Measurements from ENCODE around the gene LMF1. TPM values are rescaled to one million over a fixed set of nuclear protein-coding genes. Genes with fewer than 3 reads are reported as not detected.

The LMF1 gene
- total RNA-seq, 4 donors from 2014 or later: 23.2 to 97.8 (median 89.1) TPM

- H3K4me3 ChIP-seq (replicated peaks in 1 of 3): no peak overlapping the region
- intact Hi-C loops (cut with DNase I): no loop called here
- H3K9me3 ChIP-seq: no peaks in the 10 kb centered on the region
- TF ChIP-seq CTCF (IDR thresholded peaks at IDR 0.05) (no peak), POLR2A (IDR thresholded peaks at IDR 0.05) (no peak)
- DNase-seq: no peak
- H3K27ac ChIP-seq: no peak overlapping the region
- peaks cover 0 to 9% of the 10 kb centered on the region in 2 donors for H3K36me3 ChIP-seq
- H3K4me1 ChIP-seq: no peaks in the 10 kb centered on the region
- WGBS, 2 donors: 97% methylated on average over 12 of the region's 12 CpGs
- H3K27me3 ChIP-seq: no peaks in the 10 kb centered on the region
Measured at GRCh38 chr16:906296-906695, 64.5 kb downstream of the LMF1 start.

GRCh38 chr16:901715-902601 lies 68.8 kb downstream of the LMF1 start:
- Histone ChIP-seq H3K4me3 (replicated peaks in 1 of 3) (no peak overlapping the region), H3K27me3 (no peaks in the 10 kb centered on the region), H3K36me3 (no peaks in the 10 kb centered on the region), H3K9me3 (no peaks in the 10 kb centered on the region), H3K4me1 (no peaks in the 10 kb centered on the region), H3K27ac (no peak overlapping the region)
- intact Hi-C loops (cut with DNase I): no loop called here
- DNase-seq: no peak
- no peak for TF ChIP-seq CTCF (IDR thresholded peaks at IDR 0.05)
- no peak for TF ChIP-seq POLR2A (IDR thresholded peaks at IDR 0.05)
- WGBS, 2 donors: 90 to 91% methylated on average over 16 to 21 of the region's 32 CpGs

- H3K36me3 ChIP-seq: no peaks in the 10 kb centered on the region
- H3K27ac ChIP-seq: no peak overlapping the region
- H3K27me3 ChIP-seq: no peaks in the 10 kb centered on the region
- intact Hi-C loops (cut with DNase I): no loop called here
- TF ChIP-seq POLR2A (IDR thresholded peaks at IDR 0.05): no peak
- TF ChIP-seq CTCF (IDR thresholded peaks at IDR 0.05): no peak
- H3K4me1 ChIP-seq: no peaks in the 10 kb centered on the region
- WGBS, 2 donors: 86 to 90% methylated on average over 10 to 11 of the region's 11 CpGs
- no peaks in the 10 kb centered on the region for H3K9me3 ChIP-seq
- no peak overlapping the region for H3K4me3 ChIP-seq (replicated peaks in 1 of 3)
- no peak for DNase-seq
Measured at GRCh38 chr16:901149-901548, 69.6 kb downstream of the LMF1 start.

GRCh38 chr16:900211-900610 lies 70.6 kb downstream of the LMF1 start:
- 97 to 99% methylated on average over 7 of the region's 7 CpGs for WGBS, 2 donors
- Histone ChIP-seq H3K36me3 (no peaks in the 10 kb centered on the region), H3K27me3 (no peaks in the 10 kb centered on the region), H3K4me3 (replicated peaks in 1 of 3) (no peak overlapping the region), H3K27ac (no peak overlapping the region), H3K9me3 (no peaks in the 10 kb centered on the region), H3K4me1 (no peaks in the 10 kb centered on the region)
- TF ChIP-seq CTCF (IDR thresholded peaks at IDR 0.05) (no peak), POLR2A (IDR thresholded peaks at IDR 0.05) (no peak)
- intact Hi-C loops (cut with DNase I): no loop called here
- DNase-seq: no peak

GRCh38 chr16:899683-900060 lies 71.1 kb downstream of the LMF1 start:
- intact Hi-C loops (cut with DNase I): no loop called here
- WGBS, 2 donors: 95 to 98% methylated on average over 21 to 24 of the region's 24 CpGs
- H3K36me3 ChIP-seq: no peaks in the 10 kb centered on the region
- DNase-seq: no peak
- no peaks in the 10 kb centered on the region for H3K9me3 ChIP-seq
- TF ChIP-seq POLR2A (IDR thresholded peaks at IDR 0.05) (no peak), CTCF (IDR thresholded peaks at IDR 0.05) (no peak)
- no peaks in the 10 kb centered on the region for H3K27me3 ChIP-seq
- no peak overlapping the region for H3K4me3 ChIP-seq (replicated peaks in 1 of 3)
- no peak overlapping the region for H3K27ac ChIP-seq
- no peaks in the 10 kb centered on the region for H3K4me1 ChIP-seq
